Stimulated activated CD4-positive, alpha-beta T cell treated with anti-CD3 and anti-CD28 coated beads, Interleukin-15, amount 100 ng/mL, for 1 hour (primary cell): ENCODE results near the gene LARP7.
A peak's percentile ranks its signal among the peaks of the same experiment; 100 is the strongest.
"Not testable (repeated sequence)": the region's sequence is repeated elsewhere in the genome, so short reads cannot be mapped to it uniquely, and the experiment has no call there.

Experiments used
- DNase-seq, 2 donors: peaks; one replicate each; pipeline ENCODE4 v3.0.0-alpha.2; 2020; ENCODE audit warnings: low read depth in 1 of 2, low spot score in 1 of 2

The LARP7 gene

DNA sequence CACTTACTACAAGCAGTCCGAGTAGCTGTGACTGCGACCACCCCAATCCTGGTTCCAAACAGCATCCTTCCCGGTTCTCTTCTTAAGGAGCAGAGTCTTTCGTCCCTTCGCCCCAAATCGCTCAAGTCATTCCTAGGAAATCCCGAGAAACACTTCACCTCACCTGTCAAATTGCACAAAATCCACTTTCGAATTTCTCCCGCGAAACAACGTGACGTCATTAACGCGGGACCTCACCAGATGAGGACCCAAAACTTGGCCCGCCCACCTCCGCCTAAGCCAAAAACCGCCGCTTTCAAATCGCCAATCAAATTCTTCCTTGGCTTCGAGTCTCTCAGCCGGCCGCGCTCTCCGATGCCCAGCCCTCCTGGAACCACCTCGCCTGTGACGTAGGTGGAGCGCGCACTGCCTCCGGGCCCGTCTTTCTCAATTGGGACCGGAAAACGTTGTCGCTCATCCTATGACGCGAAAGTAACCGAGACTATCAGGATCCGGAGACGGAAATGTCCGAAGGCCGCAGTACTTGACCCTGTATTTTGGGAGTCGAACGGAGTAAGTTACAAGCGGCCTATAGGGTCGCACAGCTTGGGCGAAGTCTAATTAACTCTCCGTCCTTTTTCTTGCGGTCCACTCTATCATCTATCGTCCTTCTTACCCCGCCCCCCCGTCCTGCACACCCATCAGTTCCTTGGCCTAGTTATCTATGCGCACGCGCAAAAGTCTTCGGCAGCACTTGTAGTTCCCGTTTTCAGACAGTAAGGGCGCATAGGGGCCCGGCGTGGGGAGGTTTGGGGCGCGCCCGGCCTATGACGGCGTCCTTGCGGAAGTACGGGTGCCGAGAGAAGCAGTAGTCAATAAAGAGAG lies at the start of gene LARP7, which contains the start of gene ZGRF1:
Gene LARP7, plus strand, starts transcription at position 456 of the 864 bp plus-strand sequence. CDS start 7,527 bp downstream, outside the sequence.
Gene ZGRF1, minus strand, starts transcription at position 222 of the 864 bp plus-strand sequence. CDS start 3,733 bp downstream, outside the sequence.
- peak; percentile 90 to 92 for DNase-seq

GRCh38 chr4:112589206-112589605 lies 47.7 kb upstream of the LARP7 start:
- no peak for DNase-seq

- DNase-seq: no peak
These were observed 45.4 kb upstream of the LARP7 start for GRCh38 chr4:112591593-112591992.

DNA sequence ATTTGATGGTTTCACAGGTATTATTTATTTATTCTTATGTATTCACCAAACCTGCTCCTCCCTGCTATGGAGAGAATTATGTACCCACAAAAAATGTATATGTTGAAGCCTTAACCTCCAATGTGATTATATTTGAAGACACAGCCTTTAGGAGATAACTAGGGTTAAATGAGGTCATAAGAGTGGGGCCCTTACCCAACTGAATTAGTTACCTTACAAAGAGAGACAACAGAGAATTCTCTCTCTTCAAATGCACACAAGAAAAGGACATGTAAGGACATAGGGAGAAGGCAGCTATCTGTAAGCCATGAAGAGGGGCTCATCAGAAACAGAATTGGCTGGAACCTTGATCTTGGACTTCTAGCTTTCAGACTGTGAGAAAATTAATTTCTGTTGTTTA lies 44.2 kb upstream of the LARP7 start:
- DNase-seq: no peak

GRCh38 chr4:112593438-112594133 lies 43.4 kb upstream of the LARP7 start:
- DNase-seq: no peak

- DNase-seq: no peak
These were observed 42.0 kb upstream of the LARP7 start for GRCh38 chr4:112594993-112595392.

GRCh38 chr4:112604589-112604988 lies 32.4 kb upstream of the LARP7 start:
- DNase-seq: no peak

- DNase-seq: not testable (repeated sequence)
These were observed 24.1 kb upstream of the LARP7 start for GRCh38 chr4:112612814-112613213.

DNA sequence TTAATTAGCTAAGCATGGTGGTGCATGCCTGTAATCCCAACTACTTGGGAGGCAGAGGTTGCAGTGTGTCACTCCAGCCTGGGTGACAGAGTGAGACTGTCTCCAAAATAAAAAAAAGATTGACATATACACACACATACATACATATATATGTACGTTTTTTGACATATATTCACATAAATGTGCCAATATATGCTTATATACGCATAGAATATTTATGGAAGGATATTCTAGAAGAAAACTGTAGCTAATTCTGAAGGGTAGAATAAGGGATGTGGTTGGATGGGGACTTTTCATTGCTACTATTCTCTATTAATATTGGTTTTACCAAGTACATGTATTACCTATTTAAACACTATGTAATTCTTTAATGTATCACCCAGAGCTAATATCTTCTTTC lies 20.0 kb upstream of the LARP7 start:
- no peak for DNase-seq

DNA sequence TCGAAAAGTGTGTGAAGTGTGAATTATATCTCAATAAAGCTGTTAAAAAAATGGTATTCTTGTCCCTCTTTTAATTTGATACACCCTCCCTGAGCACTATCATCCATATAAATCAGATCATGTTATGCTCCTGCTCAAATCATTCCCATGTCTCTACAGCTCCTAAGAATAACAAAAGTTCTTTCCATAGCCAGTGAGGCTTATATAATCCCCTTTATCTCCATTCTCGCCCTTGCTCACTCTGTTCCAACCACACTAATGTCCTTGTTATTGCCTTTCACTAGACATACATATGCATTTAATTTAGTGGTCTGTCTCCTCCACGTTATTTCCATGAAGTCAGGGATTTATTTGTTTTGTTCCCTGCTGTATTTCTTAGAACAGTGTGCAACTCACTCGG lies 10.7 kb upstream of the LARP7 start:
- no peak for DNase-seq

- no peak for DNase-seq
These were observed 3.3 kb upstream of the LARP7 start for GRCh38 chr4:112633477-112634235.

DNA sequence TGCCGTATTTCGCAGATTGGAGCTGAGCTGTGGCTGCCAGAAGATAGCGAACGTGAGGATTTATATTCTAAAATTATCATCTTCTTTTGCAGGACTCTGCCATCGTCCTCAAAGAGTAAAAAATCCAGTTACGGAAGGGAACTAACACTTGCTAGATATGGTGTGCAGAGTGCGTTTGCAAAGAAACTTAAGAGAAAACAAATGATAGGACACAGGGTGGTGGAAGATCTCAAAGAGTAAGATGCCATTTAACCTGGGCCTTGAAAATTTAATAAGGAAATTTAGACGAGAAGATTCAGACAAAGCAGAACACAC lies 566 bp downstream of the LARP7 start:
- no peak for DNase-seq

- no peak for DNase-seq
These were observed 5.6 kb downstream of the LARP7 start for GRCh38 chr4:112642526-112642925.

- not testable (repeated sequence) for DNase-seq
These were observed 7.9 kb downstream of the LARP7 start for GRCh38 chr4:112644595-112645535.

GRCh38 chr4:112645541-112646329 lies 8.8 kb downstream of the LARP7 start:
- DNase-seq: no peak

GRCh38 chr4:112646632-112647537 lies 9.9 kb downstream of the LARP7 start:
- no peak for DNase-seq

DNA sequence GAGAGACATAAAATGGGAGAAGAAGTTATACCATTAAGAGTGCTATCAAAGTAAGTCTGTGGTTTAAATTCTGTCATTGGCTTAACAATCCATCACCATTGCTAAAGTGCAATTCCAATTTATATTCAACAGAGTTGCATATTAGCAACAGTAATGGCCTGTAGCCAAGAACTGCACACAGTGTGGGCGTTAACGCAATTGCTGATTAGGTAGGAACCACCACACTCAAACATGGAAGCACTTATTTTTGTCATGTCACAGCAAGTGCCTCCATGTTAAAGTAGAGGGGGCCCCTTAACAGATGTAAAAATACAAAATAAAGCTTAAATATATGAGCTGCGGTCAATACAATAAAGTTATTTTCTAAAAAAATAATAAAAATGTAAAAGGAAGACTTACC lies 10.8 kb downstream of the LARP7 start:
- DNase-seq: no peak

GRCh38 chr4:112648263-112649054 lies 11.5 kb downstream of the LARP7 start:
- no peak for DNase-seq
